PFSK-1 (cell line): ENCODE data around the gene C4B.

Source experiments
- FOXP2 ChIP-seq: optimal IDR thresholded peaks from 2 replicates; pipeline ENCODE3; 2011; ENCODE audit warnings: borderline replicate concordance, control low read depth, inconsistent platforms; ENCODE audit not compliant: insufficient read depth; ENCODE audit errors: extremely low read length, extremely low read depth
- POLR2AphosphoS5 ChIP-seq: IDR thresholded peaks from 2 replicates; pipeline ENCODE4 v1.6.1; 2012; ENCODE audit warnings: low read depth, mild to moderate bottlenecking, control low read depth, low read length, moderate library complexity
- SIN3A ChIP-seq: IDR thresholded peaks from 2 replicates; pipeline ENCODE4 v1.6.1; 2012; ENCODE audit warnings: mild to moderate bottlenecking, low read length, moderate library complexity, borderline replicate concordance; ENCODE audit not compliant: insufficient read depth
- TAF1 ChIP-seq: IDR thresholded peaks from 2 replicates; pipeline ENCODE4 v1.6.1; 2012; ENCODE audit warnings: low read length, control low read depth, borderline replicate concordance; ENCODE audit not compliant: insufficient read depth
- TF ChIP-seq, protein P1 (sequence below), 2 experiments: IDR thresholded peaks; 2 replicates each; pipeline versions ENCODE4 v1.6.1 to v1.8.0; 2011 to 2012; ENCODE audit warnings: low read depth in 2 of 2, low read length in 2 of 2, control low read depth in 1 of 2, inconsistent platforms in 1 of 2, mild to moderate bottlenecking in 1 of 2, moderate library complexity in 1 of 2; ENCODE audit not compliant: insufficient read depth in 1 of 2

C4B gene

DNA sequence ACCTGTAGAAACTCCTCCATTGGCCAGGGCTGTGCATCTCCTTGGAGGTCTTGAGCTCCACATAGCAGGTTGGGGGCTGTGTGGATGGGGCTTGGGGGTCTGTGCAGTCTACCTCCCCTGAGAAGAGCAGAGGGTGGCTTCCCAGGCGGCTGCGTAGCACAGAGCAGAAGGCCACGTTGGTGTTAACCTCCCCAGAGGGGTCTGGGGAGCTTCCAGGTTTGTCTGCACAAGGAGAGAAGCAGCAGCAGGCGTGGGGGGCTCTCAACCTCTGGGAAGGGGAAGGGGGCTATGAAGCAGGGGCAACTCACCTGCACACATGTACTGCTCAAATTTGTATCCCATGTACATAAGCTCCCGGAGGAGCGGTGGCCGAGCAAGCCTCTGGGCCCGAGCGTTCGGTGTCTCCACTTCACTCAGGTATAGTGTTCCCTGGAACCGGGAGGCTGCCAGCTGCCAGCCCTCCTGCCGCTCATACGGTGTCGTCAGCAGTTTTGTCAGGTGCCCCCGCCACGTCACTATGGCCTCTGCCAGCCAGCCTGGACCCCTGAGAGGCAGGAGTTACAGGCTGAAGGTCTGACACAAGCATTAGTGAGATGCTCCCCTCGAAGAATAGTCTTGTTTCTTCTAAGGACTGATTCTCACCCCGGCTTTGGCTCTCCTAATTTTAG lies 43.9 kb upstream of the C4B start:
- no peak for TF ChIP-seq SIN3A
- no peak for TF ChIP-seq FOXP2
- TF ChIP-seq TAF1 = peak; percentile 5; the same call in 1 of the 2 replicates
- TF ChIP-seq POLR2AphosphoS5 = peak; percentile 67
- TF ChIP-seq, protein P1, sequence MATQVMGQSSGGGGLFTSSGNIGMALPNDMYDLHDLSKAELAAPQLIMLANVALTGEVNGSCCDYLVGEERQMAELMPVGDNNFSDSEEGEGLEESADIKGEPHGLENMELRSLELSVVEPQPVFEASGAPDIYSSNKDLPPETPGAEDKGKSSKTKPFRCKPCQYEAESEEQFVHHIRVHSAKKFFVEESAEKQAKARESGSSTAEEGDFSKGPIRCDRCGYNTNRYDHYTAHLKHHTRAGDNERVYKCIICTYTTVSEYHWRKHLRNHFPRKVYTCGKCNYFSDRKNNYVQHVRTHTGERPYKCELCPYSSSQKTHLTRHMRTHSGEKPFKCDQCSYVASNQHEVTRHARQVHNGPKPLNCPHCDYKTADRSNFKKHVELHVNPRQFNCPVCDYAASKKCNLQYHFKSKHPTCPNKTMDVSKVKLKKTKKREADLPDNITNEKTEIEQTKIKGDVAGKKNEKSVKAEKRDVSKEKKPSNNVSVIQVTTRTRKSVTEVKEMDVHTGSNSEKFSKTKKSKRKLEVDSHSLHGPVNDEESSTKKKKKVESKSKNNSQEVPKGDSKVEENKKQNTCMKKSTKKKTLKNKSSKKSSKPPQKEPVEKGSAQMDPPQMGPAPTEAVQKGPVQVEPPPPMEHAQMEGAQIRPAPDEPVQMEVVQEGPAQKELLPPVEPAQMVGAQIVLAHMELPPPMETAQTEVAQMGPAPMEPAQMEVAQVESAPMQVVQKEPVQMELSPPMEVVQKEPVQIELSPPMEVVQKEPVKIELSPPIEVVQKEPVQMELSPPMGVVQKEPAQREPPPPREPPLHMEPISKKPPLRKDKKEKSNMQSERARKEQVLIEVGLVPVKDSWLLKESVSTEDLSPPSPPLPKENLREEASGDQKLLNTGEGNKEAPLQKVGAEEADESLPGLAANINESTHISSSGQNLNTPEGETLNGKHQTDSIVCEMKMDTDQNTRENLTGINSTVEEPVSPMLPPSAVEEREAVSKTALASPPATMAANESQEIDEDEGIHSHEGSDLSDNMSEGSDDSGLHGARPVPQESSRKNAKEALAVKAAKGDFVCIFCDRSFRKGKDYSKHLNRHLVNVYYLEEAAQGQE (IDR thresholded peaks at IDR 0.05; ENCODE audit: insufficient read depth in 1 of 2, low read depth in 2 of 2, low read length in 2 of 2) = no peak

DNA sequence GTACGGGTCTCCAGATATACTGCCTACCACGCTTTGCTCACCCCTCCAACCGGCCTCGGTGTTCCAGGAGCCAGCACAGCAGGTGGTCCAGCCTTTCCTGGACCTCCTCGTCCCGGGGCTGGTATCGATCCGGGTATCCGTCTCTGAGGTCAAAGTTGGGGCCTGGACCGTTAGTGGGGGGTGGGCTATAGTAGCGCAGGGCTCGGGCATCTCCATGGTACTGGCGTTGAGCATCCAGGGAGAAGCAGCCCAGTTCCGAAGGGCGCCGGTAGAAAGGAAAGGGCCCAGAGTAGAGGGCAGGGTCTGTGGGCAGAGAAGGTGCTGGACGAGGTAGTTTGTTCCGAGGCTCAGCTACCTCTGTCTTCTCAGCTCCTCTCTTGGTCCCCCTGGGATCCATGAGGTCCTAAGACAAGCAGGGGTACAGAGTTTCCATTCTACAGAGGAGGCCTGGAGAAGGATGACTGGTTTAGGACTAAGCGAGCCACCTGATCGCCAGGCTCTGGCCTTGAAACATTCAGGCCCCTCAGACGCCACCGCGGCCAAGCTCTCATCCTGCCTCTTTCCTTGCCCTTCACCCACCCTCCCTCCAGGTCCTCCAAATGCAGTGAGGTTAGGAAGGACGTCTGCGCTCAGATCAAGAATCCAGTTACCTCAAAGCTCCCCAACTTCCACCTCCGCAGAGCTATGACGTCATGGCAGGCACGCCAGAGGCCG lies 43.2 kb upstream of the C4B start:
- peak; percentile 43; the same call in 1 of the 2 replicates for TF ChIP-seq POLR2AphosphoS5
- TF ChIP-seq SIN3A = no peak

DNA sequence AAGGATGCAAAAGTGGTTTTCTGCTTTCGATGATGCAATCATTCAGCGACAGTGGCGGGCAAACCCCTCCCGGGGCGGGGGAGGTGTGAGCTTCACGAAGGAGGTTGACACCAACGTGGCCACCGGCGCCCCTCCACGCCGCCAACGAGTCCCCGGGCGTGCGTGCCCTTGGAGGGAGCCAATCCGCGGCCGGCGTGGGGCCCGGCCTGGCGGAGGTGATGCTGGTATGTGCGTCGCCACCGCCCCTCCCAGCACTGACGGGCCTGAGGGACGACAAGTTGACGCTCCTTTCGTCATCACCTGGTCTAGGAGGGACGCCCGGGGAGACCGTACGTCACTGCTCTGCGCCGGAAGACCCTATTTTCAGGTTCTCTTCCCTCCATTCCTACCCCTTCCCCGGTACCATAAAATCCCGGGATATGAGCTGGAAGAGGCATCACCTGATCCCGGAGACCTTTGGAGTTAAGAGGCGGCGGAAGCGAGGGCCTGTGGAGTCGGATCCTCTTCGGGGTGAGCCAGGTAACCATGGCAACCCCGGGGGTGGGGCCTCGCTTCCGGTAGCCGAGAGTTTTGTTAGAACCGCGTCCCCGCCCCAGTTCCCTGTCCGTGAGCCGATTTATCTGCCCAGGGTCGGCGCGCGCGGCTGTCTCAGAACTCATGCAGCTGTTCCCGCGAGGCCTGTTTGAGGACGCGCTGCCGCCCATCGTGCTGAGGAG lies 42.4 kb upstream of the C4B start, which contains the start of gene DXO:
Gene DXO, minus strand, starts transcription at position 146 of the 716 bp plus-strand sequence. CDS start 463 bp downstream, outside the sequence.
- TF ChIP-seq POLR2AphosphoS5 (peak; percentile 55), TAF1 (no peak), SIN3A (peak; percentile 79; the same call in 1 of the 2 replicates)
- TF ChIP-seq, protein P1 (IDR thresholded peaks at IDR 0.05; ENCODE audit: insufficient read depth in 1 of 2, low read depth in 2 of 2, low read length in 2 of 2) = peak in 1 of 2 experiments; percentile 29; a peak in 1 of 4 replicates

DNA sequence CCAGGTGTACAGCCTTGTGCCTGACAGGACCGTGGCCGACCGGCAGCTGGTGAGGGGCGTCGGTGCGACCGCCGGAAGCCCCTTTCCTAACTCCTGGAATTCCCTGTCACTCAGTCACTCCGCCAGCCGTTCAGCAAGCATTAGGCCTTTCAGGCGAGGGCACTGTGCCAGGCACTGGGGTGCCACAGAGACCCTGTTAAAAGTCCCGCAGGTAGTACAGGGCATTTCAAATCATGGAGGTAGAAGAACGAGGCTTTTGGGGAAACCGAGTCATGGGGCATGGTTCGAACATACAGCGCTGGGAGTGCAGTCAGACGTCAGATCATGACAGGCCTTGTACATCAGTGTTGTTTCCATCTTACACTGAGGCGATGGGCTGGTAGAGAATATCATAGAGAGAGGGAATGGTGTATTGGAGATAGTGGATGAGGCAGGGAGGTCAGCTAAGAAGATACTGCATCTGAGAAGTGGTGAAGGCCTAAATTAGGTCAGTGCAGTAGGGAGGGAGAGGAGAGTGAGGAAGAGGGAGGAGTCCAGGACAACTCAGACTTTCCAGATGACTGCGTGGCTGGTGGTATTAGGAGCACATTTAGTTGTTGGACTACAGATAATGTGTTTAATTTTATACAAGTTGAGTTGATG lies 41.8 kb upstream of the C4B start:
- TF ChIP-seq, protein P1 (IDR thresholded peaks at IDR 0.05; ENCODE audit: insufficient read depth in 1 of 2, low read depth in 2 of 2, low read length in 2 of 2) = no peak
- TF ChIP-seq POLR2AphosphoS5 (no peak), SIN3A (no peak), TAF1 (no peak), FOXP2 (no peak)

DNA sequence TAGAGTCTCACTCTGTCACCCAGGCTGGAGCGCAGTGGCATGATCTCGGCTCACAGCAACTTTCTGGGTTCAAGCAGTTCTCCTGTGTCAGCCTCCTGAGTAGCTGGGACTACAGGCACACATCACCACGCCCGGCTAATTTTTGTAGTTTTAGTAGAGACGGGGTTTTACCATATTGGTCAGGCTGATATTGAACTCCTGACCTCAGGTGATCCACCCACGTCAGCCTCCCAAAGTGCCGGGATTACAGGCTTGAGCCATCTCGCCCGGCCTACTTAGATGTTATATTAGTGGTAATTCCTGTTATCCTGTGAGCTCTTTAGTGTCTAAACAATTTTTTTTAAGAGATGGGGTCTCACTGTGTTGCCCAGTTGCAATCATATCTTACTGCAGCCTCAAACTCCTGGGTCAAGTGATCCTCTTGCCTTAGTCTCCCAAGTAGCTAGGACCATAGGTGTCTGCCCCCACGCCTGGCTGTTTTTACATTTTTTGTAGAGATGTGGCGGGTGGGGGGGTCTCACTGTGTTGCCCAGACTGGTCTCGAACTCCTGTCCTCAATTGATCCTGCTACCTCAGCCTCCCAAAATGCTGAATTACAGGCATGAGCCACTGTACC lies 36.7 kb upstream of the C4B start:
- TF ChIP-seq POLR2AphosphoS5 = no peak
- TF ChIP-seq, protein P1 (IDR thresholded peaks at IDR 0.05; ENCODE audit: insufficient read depth in 1 of 2, low read depth in 2 of 2, low read length in 2 of 2) = no peak
- TF ChIP-seq SIN3A = no peak
- no peak for TF ChIP-seq TAF1
- no peak for TF ChIP-seq FOXP2
